ENCODE results near the gene CCNF. TPM values are rescaled to one million over a fixed set of nuclear protein-coding genes. Genes with fewer than 3 reads are reported as not detected.

Gene CCNF
- total and polyA plus RNA-seq, 10 of the 15 experiments (the other 5 are each of a cell fraction or from before 2014, with no cell fraction given) = 4.0 to 63.2 (median 27.5) TPM

GRCh38 chr16:2480948-2481347 is 51.7 kb downstream of the CCNF start:
- no peak overlapping the region for H3K4me3 ChIP-seq
- 98% methylated on average over 12 of the region's 12 CpGs for WGBS (ENCODE audit: insufficient coverage, insufficient replicate concordance, low lambda C conversion rate, missing lambda C conversion rate)
- H3K79me2 ChIP-seq (ENCODE audit: control insufficient read depth, insufficient read depth, low read length) = no peaks in the 10 kb centered on the region
- FAIRE-seq = no peak
- CTCF ChIA-PET = no interaction called here
- no peak overlapping the region for H3K27ac ChIP-seq (ENCODE audit: control insufficient read depth, insufficient read depth)
- no peaks in the 10 kb centered on the region for H4K20me1 ChIP-seq (ENCODE audit: control insufficient read depth, insufficient read depth)
- no peak for ATAC-seq
- TF ChIP-seq BRCA1 (IDR thresholded peaks at IDR 0.05; ENCODE audit: low read depth, low read length) (no peak), YBX1 (IDR thresholded peaks at IDR 0.05) (no peak), CEBPB (IDR thresholded peaks at IDR 0.05; ENCODE audit: borderline replicate concordance in 1 of 2, low read depth in 2 of 2, low read length in 2 of 2) (no peak), BHLHE40 (IDR thresholded peaks at IDR 0.05; ENCODE audit: borderline replicate concordance in 1 of 2, low read depth in 2 of 2, low read length in 1 of 2) (no peak), CBX3 (IDR thresholded peaks at IDR 0.05; ENCODE audit: borderline replicate concordance, low read depth) (no peak), MTA2 (IDR thresholded peaks at IDR 0.05; ENCODE audit: low read depth) (no peak), YY1 (IDR thresholded peaks at IDR 0.05; ENCODE audit: low read depth, low read length) (no peak), WRNIP1 (IDR thresholded peaks at IDR 0.05; ENCODE audit: borderline replicate concordance, low read depth, low read length) (no peak)
- TF ChIP-seq, protein P1, sequence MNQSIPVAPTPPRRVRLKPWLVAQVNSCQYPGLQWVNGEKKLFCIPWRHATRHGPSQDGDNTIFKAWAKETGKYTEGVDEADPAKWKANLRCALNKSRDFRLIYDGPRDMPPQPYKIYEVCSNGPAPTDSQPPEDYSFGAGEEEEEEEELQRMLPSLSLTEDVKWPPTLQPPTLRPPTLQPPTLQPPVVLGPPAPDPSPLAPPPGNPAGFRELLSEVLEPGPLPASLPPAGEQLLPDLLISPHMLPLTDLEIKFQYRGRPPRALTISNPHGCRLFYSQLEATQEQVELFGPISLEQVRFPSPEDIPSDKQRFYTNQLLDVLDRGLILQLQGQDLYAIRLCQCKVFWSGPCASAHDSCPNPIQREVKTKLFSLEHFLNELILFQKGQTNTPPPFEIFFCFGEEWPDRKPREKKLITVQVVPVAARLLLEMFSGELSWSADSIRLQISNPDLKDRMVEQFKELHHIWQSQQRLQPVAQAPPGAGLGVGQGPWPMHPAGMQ (IDR thresholded peaks at IDR 0.05; ENCODE audit: borderline replicate concordance) = no peak
- SMC1A ChIA-PET (ENCODE audit: uncharacterized antibody, unreplicated experiment) = no interaction called here
- H3K4me1 ChIP-seq (ENCODE audit: control insufficient read depth, insufficient read depth, low read length) = no peaks in the 10 kb centered on the region
- intact Hi-C loops (cut with micrococcal nuclease; ENCODE audit: unreplicated experiment) (no loop called here), in situ Hi-C loops (cut with MboI) (no loop called here)
- no peak overlapping the region for H2AFZ ChIP-seq (ENCODE audit: control insufficient read depth, low read depth, low read length)
- no TSS peak for BruUV-seq (replicated peaks)
- RAD21 ChIA-PET (ENCODE audit: unreplicated experiment) = no interaction called here
- no peak overlapping the region for H3K9ac ChIP-seq (ENCODE audit: control insufficient read depth, insufficient read depth, low read length)
- H3K36me3 ChIP-seq (ENCODE audit: control insufficient read depth in 2 of 2, insufficient read depth in 2 of 2, low read length in 1 of 2) = no peaks in the 10 kb centered on the region
- no peak for DNase-seq (ENCODE audit: low read depth, low spot score)
- H3K27me3 ChIP-seq (replicated peaks in 1 of 2; ENCODE audit: control insufficient read depth in 2 of 2, insufficient read depth in 2 of 2, low read length in 1 of 2) = no peaks in the 10 kb centered on the region
- H3K9me3 ChIP-seq (replicated peaks; ENCODE audit: control insufficient read depth, insufficient read depth, low read length) = no peaks in the 10 kb centered on the region
- H3K4me2 ChIP-seq (ENCODE audit: control insufficient read depth, insufficient read depth) = no peak overlapping the region
- POLR2A ChIA-PET = no interaction called here
